T follicular helper cell (primary cell): ENCODE data around the gene C6orf47.

Source experiments
- DNase-seq: peaks from one replicate; pipeline ENCODE4 v3.0.0-alpha.2; 2020; ENCODE audit warnings: low read depth

The C6orf47 gene

DNA sequence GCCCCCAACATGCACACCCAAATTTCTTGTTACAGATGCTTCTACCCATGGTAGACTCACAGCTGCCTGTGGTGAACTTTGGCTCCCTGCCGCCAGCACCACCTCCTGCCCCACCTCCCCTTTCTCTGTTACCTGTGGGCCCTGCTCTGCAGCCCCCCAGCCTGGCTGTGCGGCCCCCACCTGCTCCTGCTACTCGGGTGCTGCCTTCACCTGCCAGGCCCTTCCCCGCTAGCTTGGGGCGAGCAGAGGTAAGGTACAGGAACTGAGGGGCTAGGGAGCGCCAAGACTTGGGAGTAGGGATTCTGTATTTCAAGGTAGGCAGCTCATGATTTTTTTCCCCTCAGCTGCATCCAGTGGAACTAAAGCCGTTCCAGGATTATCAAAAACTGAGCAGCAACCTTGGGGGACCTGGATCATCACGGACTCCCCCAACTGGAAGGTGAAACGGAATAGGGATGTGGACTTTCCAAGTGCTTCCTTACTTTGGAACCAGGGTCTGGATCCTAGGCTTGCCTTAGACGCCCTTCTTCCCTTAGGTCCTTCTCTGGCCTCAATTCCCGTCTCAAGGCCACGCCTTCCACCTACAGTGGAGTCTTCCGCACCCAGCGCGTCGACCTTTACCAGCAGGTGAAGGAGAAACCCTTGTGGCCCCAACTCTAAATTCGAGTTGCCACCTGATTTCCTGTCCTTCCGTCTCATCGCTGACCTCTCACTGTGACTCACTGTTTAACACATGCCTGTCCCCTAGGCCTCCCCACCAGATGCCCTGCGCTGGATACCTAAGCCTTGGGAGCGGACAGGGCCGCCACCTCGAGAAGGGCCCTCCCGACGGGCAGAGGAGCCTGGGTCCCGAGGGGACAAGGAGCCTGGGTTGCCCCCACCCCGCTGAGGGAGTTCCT, 23.6 kb downstream of the C6orf47 start:
- no peak for DNase-seq

DNA sequence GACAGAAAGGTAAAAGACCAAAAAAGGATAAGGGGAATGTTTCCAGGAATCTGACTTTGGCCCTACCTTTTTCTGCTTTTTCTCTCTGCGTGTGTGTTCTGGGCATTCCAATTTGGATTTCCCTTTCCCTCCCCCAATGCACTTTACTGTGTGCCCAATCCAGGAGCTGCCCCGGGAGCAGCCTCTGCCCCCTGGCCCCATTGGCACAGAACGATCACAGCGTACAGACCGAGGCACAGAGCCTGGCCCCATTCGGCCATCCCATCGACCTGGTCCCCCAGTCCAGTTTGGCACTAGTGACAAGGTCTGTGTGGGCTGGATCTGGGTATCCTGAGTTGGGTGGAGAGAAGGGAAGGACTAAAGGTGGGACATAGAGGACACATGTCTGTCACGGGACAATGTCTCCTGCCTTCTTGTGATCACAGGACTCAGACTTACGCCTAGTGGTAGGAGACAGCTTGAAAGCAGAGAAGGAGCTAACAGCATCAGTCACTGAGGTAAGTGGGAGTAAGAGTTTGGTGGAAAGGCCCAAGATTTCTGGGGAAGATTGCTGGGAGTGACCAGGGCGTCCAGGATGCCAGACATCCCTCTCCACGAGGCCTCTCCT, 25.5 kb downstream of the C6orf47 start:
- DNase-seq, result no peak

DNA sequence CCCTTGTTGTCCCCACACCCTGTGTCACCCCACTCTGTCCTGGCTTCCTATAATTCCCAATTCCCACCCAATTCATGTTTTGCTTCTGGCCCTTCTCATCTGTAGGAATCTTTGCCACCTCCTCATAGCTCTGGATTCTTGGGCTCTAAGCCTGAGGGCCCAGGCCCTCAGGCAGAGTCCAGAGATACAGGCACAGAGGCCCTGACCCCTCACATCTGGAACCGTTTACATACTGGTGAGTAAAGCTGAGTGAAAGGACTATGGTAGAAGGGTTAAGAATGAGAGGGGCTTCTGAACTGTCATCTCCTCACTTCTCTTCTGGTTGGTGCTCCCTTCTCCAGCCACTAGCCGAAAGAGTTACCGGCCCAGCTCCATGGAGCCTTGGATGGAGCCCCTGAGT, 26.4 kb downstream of the C6orf47 start:
- DNase-seq, result no peak

DNA sequence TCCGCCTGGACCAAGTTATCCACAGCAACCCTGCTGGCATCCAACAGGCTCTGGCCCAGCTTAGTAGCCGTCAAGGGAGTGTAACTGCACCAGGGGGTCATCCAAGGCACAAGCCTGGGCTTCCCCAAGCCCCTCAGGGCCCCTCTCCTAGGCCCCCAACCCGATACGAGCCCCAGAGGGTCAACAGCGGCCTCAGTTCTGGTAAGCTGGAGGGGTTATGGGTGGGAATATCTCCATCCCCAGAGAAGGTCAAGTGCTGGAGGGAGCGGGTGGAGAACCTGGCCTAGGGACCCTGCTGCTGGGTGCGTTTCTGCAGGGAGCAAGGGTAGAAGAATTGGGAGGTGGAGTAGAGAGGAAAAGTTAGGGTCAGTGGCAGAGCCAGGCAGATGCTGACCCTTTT, 27.1 kb downstream of the C6orf47 start:
- no peak for DNase-seq

DNA sequence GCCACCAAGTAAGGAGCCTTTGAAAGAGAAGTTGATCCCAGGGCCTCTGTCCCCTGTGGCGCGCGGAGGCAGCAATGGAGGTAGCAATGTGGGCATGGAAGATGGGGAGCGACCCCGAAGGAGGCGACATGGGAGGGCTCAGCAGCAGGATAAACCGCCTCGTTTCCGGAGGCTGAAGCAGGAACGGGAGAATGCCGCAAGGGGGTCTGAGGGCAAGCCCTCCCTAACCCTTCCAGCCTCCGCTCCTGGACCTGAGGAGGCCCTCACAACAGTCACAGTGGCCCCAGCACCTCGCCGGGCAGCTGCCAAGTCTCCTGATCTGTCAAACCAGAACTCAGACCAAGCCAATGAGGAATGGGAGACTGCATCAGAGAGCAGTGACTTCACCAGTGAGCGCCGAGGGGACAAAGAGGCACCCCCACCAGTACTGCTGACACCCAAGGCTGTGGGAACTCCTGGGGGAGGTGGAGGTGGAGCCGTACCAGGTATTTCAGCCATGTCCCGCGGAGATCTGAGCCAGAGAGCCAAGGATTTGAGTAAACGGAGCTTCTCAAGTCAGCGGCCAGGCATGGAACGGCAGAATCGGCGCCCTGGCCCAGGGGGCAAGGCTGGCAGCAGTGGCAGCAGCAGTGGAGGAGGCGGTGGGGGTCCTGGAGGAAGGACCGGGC, 28.2 kb downstream of the C6orf47 start:
- no peak for DNase-seq

DNA sequence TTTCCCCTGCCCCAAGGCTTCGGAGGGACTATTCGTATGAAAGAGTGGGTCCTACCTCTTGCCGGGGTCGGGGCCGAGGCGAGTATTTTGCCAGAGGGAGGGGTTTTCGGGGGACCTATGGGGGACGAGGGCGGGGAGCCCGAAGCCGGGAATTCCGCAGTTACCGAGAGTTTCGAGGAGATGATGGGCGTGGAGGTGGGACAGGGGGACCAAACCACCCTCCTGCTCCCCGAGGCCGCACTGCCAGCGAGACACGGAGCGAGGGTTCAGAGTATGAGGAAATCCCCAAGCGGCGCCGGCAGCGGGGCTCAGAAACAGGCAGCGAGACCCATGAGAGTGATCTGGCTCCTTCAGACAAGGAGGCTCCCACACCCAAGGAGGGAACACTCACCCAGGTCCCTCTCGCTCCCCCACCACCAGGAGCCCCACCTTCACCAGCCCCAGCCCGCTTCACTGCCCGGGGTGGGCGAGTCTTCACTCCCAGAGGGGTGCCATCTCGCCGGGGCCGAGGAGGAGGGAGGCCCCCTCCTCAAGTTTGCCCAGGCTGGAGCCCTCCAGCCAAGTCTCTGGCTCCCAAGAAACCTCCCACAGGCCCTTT, 28.8 kb downstream of the C6orf47 start:
- no peak for DNase-seq

DNA sequence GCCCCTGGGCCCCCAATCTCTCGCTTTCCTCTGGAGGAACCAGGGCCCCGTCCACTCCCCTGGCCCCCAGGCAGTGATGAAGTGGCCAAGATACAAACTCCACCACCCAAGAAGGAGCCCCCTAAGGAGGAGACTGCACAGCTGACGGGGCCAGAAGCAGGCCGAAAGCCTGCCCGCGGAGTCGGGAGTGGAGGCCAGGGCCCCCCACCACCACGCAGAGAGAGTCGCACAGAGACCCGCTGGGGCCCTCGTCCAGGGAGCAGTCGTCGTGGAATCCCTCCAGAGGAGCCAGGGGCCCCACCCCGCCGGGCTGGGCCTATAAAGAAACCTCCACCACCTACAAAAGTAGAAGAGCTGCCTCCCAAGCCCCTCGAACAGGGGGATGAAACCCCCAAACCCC, 29.4 kb downstream of the C6orf47 start:
- DNase-seq, result no peak

DNA sequence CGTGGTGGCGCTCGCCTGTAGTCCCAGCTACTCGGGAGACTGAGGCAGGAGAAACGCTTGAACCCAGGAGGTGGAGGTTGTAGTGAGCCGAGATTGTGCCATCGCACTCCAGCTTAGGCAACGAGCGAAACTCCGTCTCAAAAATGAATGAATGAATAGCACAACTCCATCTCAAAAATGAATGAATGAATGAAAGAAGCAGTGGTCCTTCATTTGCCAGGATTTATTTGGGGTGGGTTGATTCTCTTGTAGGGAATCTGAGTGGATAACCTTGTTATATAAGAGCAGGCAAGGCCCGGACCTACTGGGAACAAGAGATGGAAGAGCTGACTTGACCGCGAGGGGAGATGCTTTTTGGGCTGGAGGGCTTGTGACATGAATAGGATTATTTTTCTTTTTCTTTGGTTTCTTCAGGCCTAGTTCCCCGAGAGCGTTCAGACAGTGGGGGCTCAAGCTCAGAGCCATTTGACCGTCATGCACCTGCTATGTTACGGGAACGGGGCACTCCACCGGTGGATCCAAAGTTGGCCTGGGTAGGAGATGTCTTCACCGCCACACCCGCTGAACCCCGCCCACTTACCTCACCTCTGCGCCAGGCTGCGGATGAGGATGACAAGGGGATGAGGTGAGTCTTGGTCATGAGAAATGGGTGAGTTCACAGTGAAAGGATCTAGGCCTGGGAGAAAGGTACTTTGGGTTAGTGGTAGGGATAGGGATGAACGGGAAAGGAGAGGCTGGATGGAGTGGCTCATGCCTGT, 30.2 kb downstream of the C6orf47 start:
- DNase-seq, result no peak

DNA sequence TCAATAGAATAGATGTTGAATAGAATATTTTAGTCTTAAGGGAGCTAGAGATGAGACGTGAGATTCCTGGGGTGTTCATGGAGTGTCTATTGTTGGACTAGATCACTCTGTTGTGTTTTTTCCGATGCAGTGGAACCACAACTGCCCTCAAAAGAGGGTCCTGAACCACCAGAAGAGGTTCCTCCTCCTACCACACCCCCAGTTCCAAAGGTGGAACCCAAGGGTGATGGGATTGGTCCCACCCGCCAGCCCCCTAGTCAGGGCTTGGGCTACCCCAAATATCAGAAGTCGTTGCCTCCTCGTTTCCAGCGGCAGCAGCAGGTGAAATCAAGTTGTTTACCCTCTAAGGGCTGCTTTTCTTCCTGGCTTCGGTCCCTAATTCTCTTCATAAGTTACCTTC, 31.6 kb downstream of the C6orf47 start:
- DNase-seq, result no peak

DNA sequence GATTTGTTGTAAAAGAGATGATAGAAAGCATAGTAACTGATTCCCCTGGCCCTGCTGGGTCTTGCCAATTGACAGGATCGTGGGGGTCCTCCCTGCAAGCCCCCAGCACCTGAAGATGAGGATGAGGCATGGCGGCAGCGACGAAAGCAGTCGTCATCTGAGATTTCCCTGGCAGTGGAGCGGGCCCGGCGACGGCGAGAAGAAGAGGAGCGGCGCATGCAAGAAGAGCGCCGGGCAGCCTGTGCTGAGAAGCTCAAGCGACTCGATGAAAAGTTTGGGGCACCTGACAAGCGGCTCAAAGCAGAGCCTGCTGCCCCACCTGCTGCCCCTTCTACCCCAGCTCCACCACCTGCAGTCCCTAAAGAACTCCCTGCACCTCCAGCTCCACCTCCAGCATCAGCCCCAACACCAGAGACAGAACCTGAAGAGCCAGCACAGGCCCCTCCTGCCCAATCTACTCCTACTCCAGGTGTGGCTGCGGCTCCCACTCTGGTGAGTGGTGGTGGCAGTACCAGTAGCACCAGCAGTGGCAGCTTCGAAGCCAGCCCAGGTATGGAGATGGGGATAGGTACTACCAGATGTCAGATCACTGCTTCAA, 32.8 kb downstream of the C6orf47 start:
- no peak for DNase-seq

DNA sequence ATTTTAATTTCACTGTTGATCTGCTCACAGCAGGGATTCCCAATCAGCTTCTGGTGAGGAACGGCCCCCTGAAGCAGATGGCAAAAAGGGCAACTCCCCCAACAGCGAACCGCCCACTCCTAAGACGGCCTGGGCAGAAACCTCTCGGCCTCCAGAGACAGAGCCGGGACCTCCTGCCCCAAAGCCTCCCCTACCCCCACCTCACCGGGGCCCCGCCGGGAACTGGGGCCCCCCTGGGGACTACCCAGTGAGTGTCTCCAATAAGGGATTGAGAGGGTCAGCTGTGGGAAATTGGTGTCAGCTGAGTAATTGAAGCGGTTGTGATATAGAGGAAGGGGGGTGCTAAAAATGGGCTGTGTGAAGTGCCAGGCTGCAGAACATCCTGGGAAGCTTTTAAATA, 33.6 kb downstream of the C6orf47 start:
- no peak for DNase-seq

DNA sequence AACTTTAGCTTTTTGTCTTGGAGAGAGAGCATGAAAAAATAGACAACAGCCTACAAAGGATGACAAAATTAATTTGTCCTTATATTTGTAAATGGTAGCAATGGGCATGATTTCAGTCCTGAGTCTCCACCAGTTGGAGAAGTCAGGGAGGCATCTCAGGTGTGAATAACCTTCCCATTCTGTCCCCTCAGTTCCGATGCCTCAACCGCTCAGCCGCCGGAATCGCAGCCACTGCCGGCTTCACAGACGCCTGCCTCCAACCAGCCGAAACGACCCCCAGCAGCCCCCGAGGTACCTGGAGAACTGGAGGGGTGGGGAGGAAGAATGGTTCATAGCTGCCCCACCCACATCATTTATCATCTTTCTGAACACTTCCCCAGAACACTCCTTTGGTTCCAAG, 36.5 kb downstream of the C6orf47 start:
- no peak for DNase-seq

DNA sequence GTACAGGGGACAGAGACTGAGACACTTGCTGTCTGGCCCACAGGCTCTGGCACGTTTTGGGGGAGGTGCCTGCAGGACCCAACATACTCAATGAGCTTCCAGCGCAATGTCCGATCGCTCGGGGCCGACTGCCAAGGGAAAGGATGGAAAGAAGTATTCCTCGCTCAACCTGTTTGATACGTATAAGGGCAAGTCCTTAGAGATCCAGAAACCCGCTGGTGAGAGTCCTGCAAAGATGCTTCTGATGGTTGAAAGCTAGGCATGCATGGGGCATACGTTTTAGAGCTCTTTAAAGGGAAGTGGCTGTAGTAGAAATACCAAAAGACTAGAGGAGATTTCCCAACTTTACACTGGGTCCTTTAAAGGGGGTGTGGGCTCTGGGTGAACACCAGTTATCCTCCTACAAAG, 37.9 kb downstream of the C6orf47 start:
- DNase-seq, result no peak

DNA sequence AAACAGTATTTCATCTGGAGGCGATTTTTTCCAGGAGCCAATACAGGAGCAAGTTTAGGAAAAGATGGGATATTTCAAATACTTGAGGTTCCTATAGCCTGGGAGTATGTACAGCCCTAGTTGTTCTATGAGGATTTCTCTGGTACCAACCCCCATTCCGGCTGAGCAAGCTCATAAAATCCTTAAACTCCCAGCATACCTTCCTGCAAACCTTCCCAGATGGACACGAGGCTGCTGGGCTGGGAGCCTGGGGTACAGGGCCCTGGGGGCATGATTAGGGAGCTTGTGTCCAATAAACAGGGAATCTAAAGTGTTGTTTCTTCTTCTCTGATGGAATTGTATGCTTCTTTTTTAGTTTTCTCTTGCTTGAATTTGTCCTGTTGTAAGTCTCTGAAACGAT, 38.6 kb downstream of the C6orf47 start:
- DNase-seq, result no peak

DNA sequence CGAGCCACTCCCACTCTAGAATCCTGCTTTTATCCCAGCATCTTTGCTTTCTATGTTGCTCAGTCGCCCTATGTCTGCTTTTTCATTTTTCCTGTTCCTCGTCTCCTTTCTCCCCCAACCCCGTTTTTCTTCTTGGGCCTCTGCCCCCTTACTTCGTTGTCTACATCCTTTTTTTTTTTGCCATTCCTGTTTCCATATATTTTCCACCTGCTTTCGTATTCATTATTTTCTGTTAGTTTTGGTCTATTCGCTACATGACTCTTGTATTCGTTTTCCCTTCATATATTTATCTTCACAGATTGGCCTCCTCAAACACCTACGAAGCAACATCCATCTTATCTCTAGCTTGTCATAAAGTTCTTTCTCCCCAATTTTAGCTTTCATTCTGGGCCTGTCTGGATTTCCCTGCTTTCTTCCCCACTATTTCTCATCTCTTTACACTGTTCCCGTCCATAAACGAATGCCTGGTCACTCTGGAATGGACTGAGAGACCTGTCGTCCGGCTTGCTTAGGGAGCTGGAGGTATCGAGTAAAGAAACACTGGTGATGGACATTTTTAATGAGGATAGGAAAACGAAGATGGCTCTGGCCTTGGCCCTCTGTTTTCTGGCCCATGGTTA, 39.1 kb downstream of the C6orf47 start:
- DNase-seq, result no peak

DNA sequence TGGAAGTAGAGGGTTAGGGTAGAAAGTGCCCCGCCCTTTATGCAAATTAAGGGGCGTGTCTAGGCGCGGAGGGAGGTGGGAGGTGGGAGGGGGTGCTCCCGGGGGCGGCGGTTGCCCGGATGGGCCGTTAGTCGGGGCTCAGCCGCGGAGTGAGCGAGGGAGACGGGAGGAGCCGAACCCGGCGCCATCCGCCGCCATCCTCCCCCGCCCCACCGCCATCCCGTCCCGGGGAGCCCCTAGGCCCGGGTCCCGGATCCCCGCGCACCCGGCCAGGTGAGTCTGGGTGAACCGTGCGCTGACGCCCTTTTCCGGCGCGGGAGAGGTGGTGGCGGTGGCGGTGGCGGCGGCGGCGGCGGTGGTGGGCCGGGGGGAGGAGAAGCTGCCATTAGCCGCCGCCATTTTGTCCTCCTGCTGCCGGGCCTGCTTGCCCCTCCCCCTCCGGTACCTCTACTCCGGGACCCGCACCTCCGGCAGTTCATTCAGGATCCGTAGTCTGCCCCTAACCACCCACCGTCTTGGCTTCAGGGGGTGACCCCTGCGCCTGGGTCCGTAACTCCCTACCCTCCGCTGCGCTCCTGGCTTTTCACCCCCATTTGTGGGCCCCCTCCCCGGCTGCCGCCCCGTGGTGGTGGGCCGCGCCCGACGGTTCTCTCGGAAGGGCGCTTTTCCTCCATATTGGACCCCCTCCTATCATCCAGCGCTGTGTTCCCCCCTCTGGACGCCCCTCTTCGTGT, 39.8 kb downstream of the C6orf47 start, which contains the start of gene PRRC2A:
Gene PRRC2A, plus strand, starts transcription at position 130 of the 734 bp plus-strand sequence. CDS start 2,075 bp downstream, outside the sequence.
- DNase-seq, result peak; percentile 73

DNA sequence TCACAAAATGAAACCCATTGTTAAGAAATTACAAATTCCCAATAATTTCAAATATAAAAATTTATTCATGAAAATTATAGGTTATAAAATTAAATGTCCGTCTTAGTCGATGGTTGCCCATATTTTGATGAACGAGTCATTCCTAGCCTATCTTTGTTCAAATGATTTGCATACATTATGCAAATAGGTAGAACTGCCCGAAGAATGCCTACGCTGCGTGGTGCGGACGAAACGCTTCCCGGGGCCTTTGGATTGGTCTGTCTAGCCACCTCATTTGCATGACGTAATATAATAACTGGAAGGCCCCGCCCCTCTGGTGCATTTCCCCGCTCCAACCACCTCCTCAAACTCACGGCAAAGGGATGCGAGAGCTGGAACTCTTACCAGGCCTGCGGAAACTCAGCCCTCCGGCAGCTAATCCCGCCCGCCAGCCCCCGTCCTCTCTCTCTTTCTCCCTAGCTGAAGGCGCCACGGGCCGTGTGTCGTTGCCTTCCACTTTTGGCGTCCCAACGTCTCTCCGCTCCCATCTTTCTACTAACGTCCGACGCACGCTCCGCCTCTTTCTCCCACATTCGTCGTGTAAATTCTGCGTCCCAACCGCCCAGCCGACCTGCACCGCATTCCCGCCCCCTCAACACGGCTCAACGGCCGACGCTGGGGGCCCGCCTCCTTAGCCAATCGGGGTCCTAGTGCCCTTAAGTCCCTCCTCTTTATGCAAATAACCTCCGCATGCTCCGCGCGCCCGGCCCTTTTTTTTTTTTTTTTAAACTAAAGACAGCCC, 40.6 kb downstream of the C6orf47 start:
- DNase-seq, result peak; percentile 95

DNA sequence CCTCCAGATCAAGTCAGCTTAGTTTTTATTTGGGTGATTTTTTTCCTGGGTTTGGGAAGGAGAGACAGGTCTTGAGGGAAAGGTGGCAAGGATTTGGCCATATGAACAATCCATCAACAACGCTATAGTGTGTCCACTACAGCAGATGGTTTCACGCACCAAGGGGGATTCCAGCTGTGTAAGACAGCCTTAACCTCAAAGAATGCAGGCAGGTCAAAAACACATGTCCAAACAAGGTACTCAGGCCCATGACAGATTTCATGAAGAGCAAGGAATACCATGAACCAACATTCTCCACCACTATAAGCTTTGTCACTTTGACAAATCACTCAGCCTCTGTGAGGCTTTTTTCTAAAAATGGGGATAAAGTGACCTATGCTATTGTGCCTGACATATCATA, 43.6 kb downstream of the C6orf47 start:
- no peak for DNase-seq

DNA sequence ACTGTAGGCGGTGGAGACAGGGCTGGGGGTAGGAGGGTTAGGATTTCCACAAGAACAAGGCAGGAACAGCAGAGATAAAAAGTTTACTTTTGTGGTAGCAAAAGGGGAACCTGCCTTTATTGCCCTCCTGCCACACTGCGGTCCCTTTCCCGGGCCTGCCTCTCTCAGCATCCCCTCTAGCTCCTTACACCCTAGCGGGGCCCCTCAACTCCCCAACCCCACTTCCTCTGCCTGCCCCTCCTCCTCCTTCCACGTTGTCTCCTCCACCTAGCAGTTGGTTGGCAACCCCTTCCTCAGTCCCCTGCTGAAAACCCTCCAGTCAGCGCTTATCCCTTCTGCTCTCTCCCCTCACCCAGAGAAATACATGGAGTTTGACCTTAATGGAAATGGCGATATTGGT, 44.8 kb downstream of the C6orf47 start:
- DNase-seq, result no peak
